Muscle of arm (tissue), 12 donors: Measurements from ENCODE around the gene GGACT. TPM values are rescaled to one million over a fixed set of nuclear protein-coding genes. Genes with fewer than 3 reads are reported as not detected.
A peak's percentile ranks its signal among the peaks of the same experiment; 100 is the strongest.
"Not testable (repeated sequence)": the region's sequence is repeated elsewhere in the genome, so short reads cannot be mapped to it uniquely, and the experiment has no call there.

Source experiments
- DNase-seq: peaks from one replicate; pipeline ENCODE4 v3.0.0-alpha.2; 2013
- polyA plus RNA-seq, 12 donors: library from polyadenylated mRNA; unstranded; fragments of 120-200 nt; gene quantifications; one replicate each; pipeline ENCODE4 v1.2.1, GENCODE V29; 2013; ENCODE audit not compliant: insufficient read length in 12 of 12

Gene GGACT
- polyA plus RNA-seq, 12 donors = 1.5 to 4.4 (median 2.7) TPM; not detected in 2

- DNase-seq = no peak
Observed at GRCh38 chr13:100530671-100531213, 57.8 kb downstream of the GGACT start.

- DNase-seq = no peak
Observed at GRCh38 chr13:100529666-100530377, 58.8 kb downstream of the GGACT start.

DNA sequence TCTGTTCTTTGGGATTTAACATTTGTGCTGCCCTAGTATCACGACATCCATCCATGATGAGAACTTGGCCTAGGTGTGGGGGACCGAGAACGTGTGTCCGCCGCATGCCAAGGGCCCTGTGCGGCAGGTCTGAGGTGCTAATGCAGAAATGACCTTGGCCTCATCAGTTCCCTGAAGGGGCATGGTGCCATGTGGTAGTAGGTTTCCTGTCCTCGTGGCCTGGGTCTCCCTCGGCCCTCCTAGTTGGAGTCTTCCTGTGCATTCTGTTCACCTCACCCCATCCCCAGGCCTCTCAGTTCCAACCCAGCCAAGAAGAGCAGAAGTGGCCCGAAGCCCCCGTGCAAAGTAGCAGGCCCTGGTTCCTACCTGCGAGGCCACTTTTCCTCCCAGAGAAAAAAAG is 59.8 kb downstream of the GGACT start:
- DNase-seq = no peak

GRCh38 chr13:100528353-100528752 is 60.2 kb downstream of the GGACT start:
- no peak for DNase-seq

GRCh38 chr13:100527644-100528043 is 60.9 kb downstream of the GGACT start:
- DNase-seq = no peak

DNA sequence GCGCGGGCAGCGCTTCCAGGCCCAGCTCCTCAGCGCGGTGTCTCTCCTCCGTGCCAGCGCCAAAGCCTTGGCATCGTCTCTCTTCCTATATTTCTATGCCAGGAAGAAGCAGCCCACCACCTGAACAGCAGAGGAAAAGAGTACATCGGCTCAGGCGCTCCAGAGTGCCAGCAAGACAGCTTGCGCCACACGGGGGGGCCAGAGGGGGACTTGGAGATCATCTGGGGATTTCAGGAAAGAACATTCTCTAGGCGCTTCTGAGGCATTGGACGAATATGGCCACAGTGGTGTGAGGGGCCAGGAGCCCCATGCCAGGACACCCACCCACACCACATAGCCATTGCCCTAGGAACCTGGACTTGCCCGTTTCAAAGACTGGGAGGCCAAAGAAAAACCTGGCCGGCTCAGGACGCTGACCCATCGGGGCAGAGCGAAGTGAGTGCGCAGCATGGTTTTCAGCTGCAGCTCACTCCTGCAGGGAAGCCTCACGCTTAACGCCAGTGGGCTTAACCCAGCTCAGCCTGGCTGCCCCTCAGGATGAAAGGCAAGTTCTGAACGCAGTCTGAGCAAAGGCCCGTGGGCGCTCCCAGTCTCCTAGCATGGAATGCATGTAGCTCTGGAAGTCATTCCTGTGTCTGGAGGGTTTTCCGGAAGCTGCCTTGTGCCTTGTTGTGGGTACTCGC is 62.1 kb downstream of the GGACT start:
- DNase-seq = no peak

GRCh38 chr13:100525453-100526317 is 62.9 kb downstream of the GGACT start:
- DNase-seq = no peak

DNA sequence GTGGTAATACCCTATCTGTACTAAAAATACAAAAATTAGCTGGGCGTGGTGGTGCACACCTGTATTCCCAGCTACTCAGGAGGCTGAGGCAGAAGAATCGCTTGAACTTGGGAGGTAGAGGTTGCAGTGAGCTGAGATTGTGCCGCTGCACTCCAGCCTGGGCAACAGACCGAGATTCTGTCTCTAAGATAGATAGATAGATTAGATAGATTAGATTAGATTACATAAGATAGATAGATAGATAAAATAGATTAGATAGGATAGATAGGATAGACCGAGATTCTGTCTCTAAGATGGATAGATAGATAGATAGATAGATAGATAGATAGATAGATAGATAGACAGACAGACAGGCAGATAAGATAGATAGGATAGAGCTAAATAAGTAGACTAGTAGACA is 63.9 kb downstream of the GGACT start:
- DNase-seq = not testable (repeated sequence)

GRCh38 chr13:100523981-100524386 is 64.6 kb downstream of the GGACT start:
- no peak for DNase-seq

- no peak for DNase-seq
Observed at GRCh38 chr13:100523411-100523810, 65.2 kb downstream of the GGACT start.

GRCh38 chr13:100522618-100523309 is 65.8 kb downstream of the GGACT start:
- DNase-seq = no peak

DNA sequence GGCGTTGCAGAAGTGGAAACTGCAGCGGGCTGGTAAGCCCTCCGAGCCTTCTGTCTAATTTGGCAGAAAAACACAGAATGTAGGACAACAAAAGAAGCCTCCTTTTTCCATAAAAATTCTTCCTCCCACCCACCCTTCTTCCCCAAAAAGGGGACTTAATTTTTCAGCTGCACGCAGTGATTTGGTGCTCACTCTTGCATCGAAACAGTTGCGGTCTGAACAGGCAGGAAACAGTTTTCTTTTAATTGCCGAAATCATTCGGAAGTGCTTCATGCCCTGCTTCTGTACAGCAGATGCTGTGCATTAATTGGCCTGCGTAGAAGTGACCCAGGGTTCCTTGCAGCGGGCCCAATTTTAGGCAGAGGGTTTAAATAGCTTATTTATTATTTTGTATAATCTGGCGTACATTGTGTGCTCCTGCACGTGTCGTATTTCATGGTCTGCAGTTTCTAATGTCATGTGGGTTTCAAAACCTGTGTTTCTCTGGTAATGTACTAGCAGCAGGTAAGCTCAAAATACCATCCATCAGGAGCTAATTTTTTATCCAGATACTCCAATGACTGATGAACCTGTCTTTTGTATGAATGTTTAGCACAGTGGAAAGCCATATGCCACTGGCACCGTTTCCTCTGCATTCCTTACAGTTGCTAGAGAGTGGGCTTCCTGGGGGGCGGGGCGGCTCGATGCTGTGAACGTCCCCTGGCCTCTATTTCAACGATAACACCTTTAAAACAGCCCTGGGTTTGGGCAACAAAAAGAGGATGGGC is 66.6 kb downstream of the GGACT start:
- no peak for DNase-seq

GRCh38 chr13:100520936-100521850 is 67.4 kb downstream of the GGACT start:
- DNase-seq = no peak

- no peak for DNase-seq
Observed at GRCh38 chr13:100519626-100520025, 69.0 kb downstream of the GGACT start.

- no peak for DNase-seq
Observed at GRCh38 chr13:100518394-100519062, 70.1 kb downstream of the GGACT start.

DNA sequence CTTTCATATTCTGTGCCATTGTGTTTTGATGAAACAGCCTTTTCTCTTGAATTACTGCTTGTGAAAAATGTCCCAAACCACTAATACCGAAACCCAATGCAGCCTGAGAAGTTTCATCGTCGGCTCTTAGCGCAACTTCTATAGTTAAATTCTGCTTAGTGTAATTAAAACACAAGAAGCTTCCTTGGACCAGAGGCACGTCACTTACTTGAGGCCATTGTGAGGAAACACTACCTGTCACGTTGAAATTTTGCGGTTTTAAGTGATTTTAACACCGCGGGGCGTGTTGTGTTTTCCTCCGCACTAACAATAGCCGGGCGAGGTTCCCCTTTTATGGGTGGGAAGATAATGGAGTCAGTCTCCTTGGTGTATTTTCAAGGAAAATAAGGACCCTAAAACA is 70.9 kb downstream of the GGACT start:
- no peak for DNase-seq

DNA sequence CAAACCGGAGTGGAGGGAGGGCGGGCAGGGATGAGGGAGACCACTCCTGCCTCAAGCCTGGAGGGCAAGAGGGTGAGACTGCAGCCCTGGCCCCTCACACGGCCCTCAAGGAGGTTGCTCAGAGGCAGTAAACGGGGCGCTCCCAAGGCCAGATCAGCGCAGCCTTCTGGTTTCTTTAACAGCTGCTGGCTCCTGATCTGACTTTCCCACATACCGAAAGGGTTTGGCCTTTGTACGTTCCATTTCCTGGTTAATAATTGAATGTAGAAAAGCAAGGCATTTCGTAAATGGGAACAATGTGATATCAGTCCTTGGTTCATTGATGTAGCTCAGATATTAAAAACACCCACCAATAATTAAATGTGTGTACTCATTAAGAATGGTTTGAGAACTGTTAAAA is 71.5 kb downstream of the GGACT start:
- DNase-seq = no peak

GRCh38 chr13:100515410-100515800 is 73.2 kb downstream of the GGACT start:
- DNase-seq = no peak

DNA sequence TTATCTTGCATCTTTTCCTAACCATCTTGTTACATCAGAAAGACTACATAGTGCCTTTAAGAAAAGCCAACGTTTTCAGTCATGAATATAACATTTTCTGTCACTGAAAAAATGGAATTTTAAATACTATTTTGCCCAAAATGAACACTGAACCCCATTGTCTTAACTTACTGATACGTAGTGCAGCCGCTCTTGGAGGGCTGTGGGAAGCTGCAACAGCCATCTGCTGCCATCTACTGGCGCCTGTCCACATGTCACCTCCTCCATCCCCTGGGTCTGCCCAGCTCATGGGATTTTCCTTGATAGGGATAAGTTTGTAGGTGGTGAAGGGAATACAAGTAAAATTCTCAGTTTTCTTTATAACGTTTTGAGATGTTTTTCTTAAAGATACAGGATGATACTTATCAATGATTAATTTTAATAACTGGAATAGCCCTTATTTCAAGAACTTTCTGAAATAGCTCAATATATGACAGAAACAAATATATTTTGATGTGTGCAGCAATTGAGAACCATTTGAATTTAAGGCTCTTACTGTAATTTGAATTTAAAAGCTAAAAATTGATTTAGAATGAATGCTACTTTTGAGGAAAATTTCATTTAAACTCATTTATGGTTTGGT is 73.7 kb downstream of the GGACT start:
- peak; percentile 71 for DNase-seq
